Esophagus muscularis mucosa (tissue), 4 donors: ENCODE measurements around the gene ABO. TPM values are rescaled to one million over a fixed set of nuclear protein-coding genes. Genes with fewer than 3 reads are reported as not detected.
"Not testable (repeated sequence)": the region's sequence is repeated elsewhere in the genome, so short reads cannot be mapped to it uniquely, and the experiment has no call there.

Experiments
- DNase-seq: peaks from one replicate; pipeline ENCODE4 v3.0.0-alpha.2; 2017; ENCODE audit errors: extremely low spot score
- H3K27ac ChIP-seq, 4 donors: fragments of 200-600 bp; sonication (generic); replicated peaks in 1 of 4; 1 replicate in 3 of 4; 2 replicates in 1 of 4; pipeline ENCODE4 v1.5.1; 2016 to 2019; ENCODE audit warnings: mild to moderate bottlenecking in 1 of 4
- H3K27me3 ChIP-seq, 4 donors: fragments of 200-600 bp; sonication (generic); one replicate each; pipeline versions ENCODE4 v1.5.1 to v1.6.0; 2016 to 2019
- H3K36me3 ChIP-seq, 4 donors: fragments of 200-600 bp; sonication (generic); one replicate each; pipeline ENCODE4 v1.5.1; 2016 to 2019
- H3K4me1 ChIP-seq, 4 donors: fragments of 200-600 bp; sonication (generic); one replicate each; pipeline ENCODE4 v1.5.1; 2016 to 2019
- H3K4me3 ChIP-seq, 4 donors: fragments of 200-600 bp; sonication (generic); 1 replicate in 2 of 4; 2 replicates in 2 of 4; pipeline ENCODE4 v1.5.1; 2016 to 2019; ENCODE audit warnings: mild to moderate bottlenecking in 4 of 4, moderate library complexity in 1 of 4
- H3K9me3 ChIP-seq, 4 donors: fragments of 200-600 bp; sonication (generic); 1 replicate in 3 of 4; 2 replicates in 1 of 4; pipeline ENCODE4 v1.5.1; 2016 to 2019
- EP300 ChIP-seq: sonication (generic); formaldehyde crosslinking; IDR thresholded peaks from one replicate; pipeline ENCODE4 v1.6.1; 2017; ENCODE audit warnings: antibody characterized with exemption
- POLR2A ChIP-seq: fragments of 450-650 bp; IDR thresholded peaks from one replicate; pipeline ENCODE4 v1.6.1; 2017; ENCODE audit warnings: antibody characterized with exemption, moderate library complexity, mild to moderate bottlenecking, low read depth
- POLR2AphosphoS5 ChIP-seq, 2 donors: sonication (generic); formaldehyde crosslinking; IDR thresholded peaks; one replicate each; pipeline ENCODE4 v1.6.1; 2017; ENCODE audit warnings: antibody characterized with exemption in 2 of 2
- WGBS: methylation state at CpG from one replicate; pipeline ENCODE4 v1.1.5; 2018; 5-methylcytosine and 5-hydroxymethylcytosine counted together
- intact Hi-C: fragments of 100-400 bp; cut with DNase I; formaldehyde crosslinking; loops from one replicate; pipeline ENCODE4 v1.15.1; 2023
- total RNA-seq, 4 donors: library from RNA; depleted of rRNA; stranded (reverse); fragments of >200 nt; gene quantifications; one replicate each; pipeline versions ENCODE4 v1.1.0 to v1.2.1, GENCODE V29; 2016
- TF ChIP-seq, protein P1 (sequence below), 3 experiments: fragments of 200-600 bp in 2 of 3; fragments of 450-650 bp in 1 of 3; sonication (generic) in 2 of 3; IDR thresholded peaks; one replicate each; pipeline ENCODE4 v1.5.1; 2017 to 2019; ENCODE audit warnings: antibody characterized with exemption in 3 of 3, mild to moderate bottlenecking in 2 of 3, moderate library complexity in 1 of 3

Gene ABO
- total RNA-seq, 4 donors from 2014 or later, result 0.33 to 3.8 (median 1.2) TPM

DNA sequence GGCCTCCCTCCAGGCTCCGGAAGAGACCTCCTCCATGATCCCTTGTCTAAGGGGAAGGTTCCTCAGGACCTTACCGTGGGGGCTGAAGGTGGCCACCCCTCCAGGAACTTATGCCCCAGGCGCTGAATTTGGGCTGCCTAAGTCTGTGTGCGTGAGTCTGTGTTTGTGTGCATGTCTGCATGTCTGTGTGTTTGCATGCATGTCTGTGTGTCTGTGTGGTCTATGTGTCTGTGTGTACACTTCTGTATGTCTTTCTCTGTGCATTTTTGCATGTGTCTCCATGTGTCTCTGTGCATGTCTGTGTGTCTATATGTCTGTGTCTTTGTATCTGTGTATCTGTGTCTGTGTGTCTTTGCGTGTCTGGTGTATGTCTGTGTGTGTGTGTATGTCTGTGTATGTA, 20.5 kb downstream of the ABO start:
- no peak overlapping the region for H3K27ac ChIP-seq
- H3K4me1 ChIP-seq, result peaks cover 0 to 30% (median 0%) of the 10 kb centered on the region in 4 donors
- 80% methylated on average over 5 of the region's 5 CpGs for WGBS
- peaks cover 0 to 7% (median 0%) of the 10 kb centered on the region in 4 donors for H3K9me3 ChIP-seq
- DNase-seq, result no peak
- H3K27me3 ChIP-seq, result peaks cover 0 to 33% (median 0%) of the 10 kb centered on the region in 4 donors
- peaks cover 0 to 4% (median 0%) of the 10 kb centered on the region in 4 donors for H3K36me3 ChIP-seq
- no peak overlapping the region for H3K4me3 ChIP-seq
- intact Hi-C loops, result no loop called here
- no peak for TF ChIP-seq POLR2AphosphoS5 (IDR thresholded peaks at IDR 0.05)
- TF ChIP-seq POLR2A, result no peak

DNA sequence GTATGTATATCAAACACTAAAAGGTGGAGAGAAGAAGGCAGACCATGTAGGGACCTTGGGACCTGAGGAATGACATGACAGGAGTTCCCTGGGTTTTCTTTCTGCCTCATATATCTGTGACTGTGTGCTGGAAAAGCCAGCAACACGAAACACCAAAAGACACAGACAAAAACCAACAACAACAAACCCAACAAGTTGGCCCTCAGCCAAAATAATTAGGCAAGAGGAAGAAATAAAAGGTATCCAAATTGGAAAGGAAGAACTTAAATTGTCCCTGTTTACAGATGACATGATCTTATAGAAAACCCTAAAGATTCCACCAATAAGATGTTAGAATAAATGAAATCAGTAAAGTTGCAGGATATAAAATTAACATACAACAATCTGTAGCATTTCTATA, 21.7 kb downstream of the ABO start:
- Histone ChIP-seq H3K9me3 (peaks cover 0 to 7% (median 0%) of the 10 kb centered on the region in 4 donors), H3K27me3 (peaks cover 0 to 44% (median 0%) of the 10 kb centered on the region in 4 donors), H3K36me3 (peaks cover 0 to 4% (median 0%) of the 10 kb centered on the region in 4 donors), H3K4me3 (no peak overlapping the region), H3K27ac (no peak overlapping the region), H3K4me1 (peaks cover 0 to 27% (median 0%) of the 10 kb centered on the region in 4 donors)
- no peak for TF ChIP-seq POLR2AphosphoS5 (IDR thresholded peaks at IDR 0.05)
- no peak for TF ChIP-seq POLR2A
- no peak for TF ChIP-seq EP300
- TF ChIP-seq, protein P1, sequence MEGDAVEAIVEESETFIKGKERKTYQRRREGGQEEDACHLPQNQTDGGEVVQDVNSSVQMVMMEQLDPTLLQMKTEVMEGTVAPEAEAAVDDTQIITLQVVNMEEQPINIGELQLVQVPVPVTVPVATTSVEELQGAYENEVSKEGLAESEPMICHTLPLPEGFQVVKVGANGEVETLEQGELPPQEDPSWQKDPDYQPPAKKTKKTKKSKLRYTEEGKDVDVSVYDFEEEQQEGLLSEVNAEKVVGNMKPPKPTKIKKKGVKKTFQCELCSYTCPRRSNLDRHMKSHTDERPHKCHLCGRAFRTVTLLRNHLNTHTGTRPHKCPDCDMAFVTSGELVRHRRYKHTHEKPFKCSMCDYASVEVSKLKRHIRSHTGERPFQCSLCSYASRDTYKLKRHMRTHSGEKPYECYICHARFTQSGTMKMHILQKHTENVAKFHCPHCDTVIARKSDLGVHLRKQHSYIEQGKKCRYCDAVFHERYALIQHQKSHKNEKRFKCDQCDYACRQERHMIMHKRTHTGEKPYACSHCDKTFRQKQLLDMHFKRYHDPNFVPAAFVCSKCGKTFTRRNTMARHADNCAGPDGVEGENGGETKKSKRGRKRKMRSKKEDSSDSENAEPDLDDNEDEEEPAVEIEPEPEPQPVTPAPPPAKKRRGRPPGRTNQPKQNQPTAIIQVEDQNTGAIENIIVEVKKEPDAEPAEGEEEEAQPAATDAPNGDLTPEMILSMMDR (IDR thresholded peaks at IDR 0.05), result no peak
- no peak for DNase-seq
- WGBS, result 43% methylated on average over 1 of the region's 1 CpG
- intact Hi-C loops, result no loop called here

DNA sequence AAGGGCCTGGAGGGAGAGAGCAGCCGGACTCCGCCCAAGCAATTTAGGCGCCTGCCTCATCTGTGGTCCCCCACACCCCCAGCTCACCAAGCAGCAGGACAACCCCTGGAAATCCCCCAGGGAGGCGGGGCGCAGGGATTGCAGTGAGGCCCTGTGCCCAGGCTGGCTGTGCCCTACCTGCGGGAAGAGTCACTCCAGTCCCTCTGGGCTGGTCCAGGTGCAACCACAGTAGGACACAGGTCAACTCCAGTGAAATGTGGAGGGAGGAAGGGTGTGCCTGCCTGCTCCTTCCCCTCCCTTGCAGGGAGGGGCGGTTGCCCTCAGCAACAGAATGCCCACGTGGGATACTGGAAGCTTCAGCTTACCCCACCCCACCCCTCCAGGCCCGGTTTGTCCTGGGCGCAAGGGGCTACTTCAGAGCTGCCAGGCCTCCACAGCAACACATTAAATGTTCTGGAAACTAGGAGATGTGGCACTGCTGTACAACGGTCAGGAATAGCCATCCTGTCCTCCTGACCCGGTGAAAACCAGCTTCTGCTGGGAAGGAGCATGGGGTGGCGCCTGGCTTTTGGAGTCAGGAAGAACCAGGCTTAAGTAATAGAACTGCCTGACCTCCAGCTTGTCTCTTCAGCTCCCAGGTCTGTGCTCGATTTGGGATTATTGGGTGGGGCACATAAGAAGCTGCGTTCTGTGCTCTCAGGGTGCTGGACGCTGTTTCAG, 22.5 kb downstream of the ABO start:
- Histone ChIP-seq H3K9me3 (peaks cover 0 to 7% (median 0%) of the 10 kb centered on the region in 4 donors), H3K27me3 (peaks cover 0 to 52% (median 0%) of the 10 kb centered on the region in 4 donors), H3K27ac (peak overlapping the region in 1 of 4 donors; percentile 48), H3K4me3 (peak overlapping the region in 1 of 4 donors; percentile 15), H3K4me1 (peaks cover 0 to 19% (median 0%) of the 10 kb centered on the region in 4 donors), H3K36me3 (peaks cover 0 to 4% (median 0%) of the 10 kb centered on the region in 4 donors)
- intact Hi-C loops, result no loop called here
- 73% methylated on average over 12 of the region's 16 CpGs for WGBS
- no peak for TF ChIP-seq EP300
- peak; percentile 28 to 40 for TF ChIP-seq POLR2AphosphoS5 (IDR thresholded peaks at IDR 0.05)
- no peak for TF ChIP-seq POLR2A
- TF ChIP-seq, protein P1 (IDR thresholded peaks at IDR 0.05), result no peak
- DNase-seq, result no peak

DNA sequence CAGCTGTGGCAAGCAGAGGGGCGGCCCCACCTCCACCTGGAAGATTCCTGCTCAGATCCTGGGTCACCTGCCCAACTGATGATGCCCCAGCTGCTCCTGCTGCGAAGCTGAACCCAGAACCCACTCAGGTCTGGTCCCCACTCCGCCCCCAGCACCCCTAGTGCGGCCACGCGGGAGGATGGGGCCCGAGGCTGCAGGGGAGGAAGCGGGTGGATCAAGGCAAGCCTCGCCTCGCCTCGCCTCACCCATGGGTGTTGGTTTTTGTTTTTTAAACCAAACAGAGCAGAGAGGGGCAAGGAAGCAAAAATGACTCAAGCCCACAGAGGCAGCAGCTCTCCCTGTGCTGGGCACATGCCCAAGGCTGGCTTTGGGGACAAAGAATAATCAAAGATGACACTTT, 23.2 kb downstream of the ABO start:
- 78% methylated on average over 11 of the region's 11 CpGs for WGBS
- TF ChIP-seq EP300 (no peak), POLR2A (no peak), POLR2AphosphoS5 (IDR thresholded peaks at IDR 0.05) (no peak)
- TF ChIP-seq, protein P1 (IDR thresholded peaks at IDR 0.05), result no peak
- Histone ChIP-seq H3K36me3 (peaks cover 0 to 4% (median 0%) of the 10 kb centered on the region in 4 donors), H3K27ac (peak overlapping the region in 1 of 4 donors; percentile 48), H3K9me3 (peaks cover 0 to 7% (median 0%) of the 10 kb centered on the region in 4 donors), H3K4me1 (peaks cover 0 to 13% (median 0%) of the 10 kb centered on the region in 4 donors), H3K27me3 (peaks cover 0 to 54% (median 0%) of the 10 kb centered on the region in 4 donors), H3K4me3 (peak overlapping the region in 1 of 4 donors; percentile 15)
- DNase-seq, result no peak
- intact Hi-C loops, result no loop called here

DNA sequence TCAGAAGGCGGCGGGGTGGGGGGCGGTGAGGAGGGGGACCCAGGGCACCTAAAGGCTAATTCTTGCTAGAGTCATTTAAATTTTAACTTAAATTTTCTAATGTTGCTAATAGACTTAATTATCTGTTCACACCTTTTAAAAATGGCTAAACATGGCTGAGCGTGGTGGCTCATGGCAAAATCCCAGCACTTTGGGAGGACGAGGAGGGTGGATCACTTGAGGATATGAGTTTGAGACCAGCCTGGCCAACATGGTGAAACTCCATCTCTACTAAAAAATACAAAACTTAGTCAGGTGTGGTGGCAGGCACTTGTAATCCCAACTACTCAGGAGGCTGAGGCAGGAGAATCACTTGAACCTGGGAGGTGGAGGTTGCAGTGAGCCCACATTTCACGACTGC, 23.8 kb downstream of the ABO start:
- intact Hi-C loops, H3K4me3 ChIP-seq, H3K27ac ChIP-seq, H3K9me3 ChIP-seq, H3K4me1 ChIP-seq, H3K36me3 ChIP-seq, DNase-seq: not testable (repeated sequence)
- H3K27me3 ChIP-seq, result peaks cover 0 to 56% (median 0%) of the 10 kb centered on the region in 4 donors
- WGBS, result 93% methylated on average over 6 of the region's 6 CpGs
